Heart left ventricle (tissue), 16 donors: ENCODE results near the gene RNF130. TPM values are rescaled to one million over a fixed set of nuclear protein-coding genes. Genes with fewer than 3 reads are reported as not detected.

Experiments used
- ATAC-seq, 4 donors: fragments of 200-7000 bp; cut with Tn5 transposase; one replicate each; pipeline ENCODE4 v1.9.1; 2020 to 2022; ENCODE audit warnings: moderate library complexity in 4 of 4, mild to moderate bottlenecking in 3 of 4, moderate number of reproducible peaks in 1 of 4
- DNase-seq, 5 donors: peaks; one replicate each; pipeline ENCODE4 v3.0.0-alpha.2; 2020
- H3K27ac ChIP-seq, 12 donors: fragments of 200-600 bp; sonication (generic) in 4 of 12; one replicate each; pipeline versions ENCODE4 v1.5.0 to v1.8.0; 2016 to 2022; ENCODE audit warnings: mild to moderate bottlenecking in 2 of 12
- H3K27me3 ChIP-seq, 9 donors: fragments of 200-600 bp; sonication (generic) in 2 of 9; one replicate each; pipeline versions ENCODE4 v1.5.1 to v1.8.0; 2016 to 2022; ENCODE audit warnings: mild to moderate bottlenecking in 3 of 9
- H3K36me3 ChIP-seq, 9 donors: fragments of 200-600 bp; sonication (generic) in 2 of 9; one replicate each; pipeline versions ENCODE4 v1.5.0 to v1.8.0; 2018 to 2022; ENCODE audit warnings: mild to moderate bottlenecking in 2 of 9
- H3K4me1 ChIP-seq, 12 donors: fragments of 200-600 bp; sonication (generic) in 4 of 12; one replicate each; pipeline versions ENCODE4 v1.5.0 to v1.8.0; 2016 to 2022; ENCODE audit warnings: mild to moderate bottlenecking in 3 of 12
- H3K4me3 ChIP-seq, 12 donors: fragments of 200-600 bp; sonication (generic) in 4 of 12; one replicate each; pipeline versions ENCODE4 v1.5.0 to v1.8.0; 2017 to 2022; ENCODE audit warnings: mild to moderate bottlenecking in 9 of 12, moderate library complexity in 4 of 12
- H3K9me3 ChIP-seq, 12 donors: fragments of 200-600 bp; sonication (generic) in 4 of 12; one replicate each; pipeline versions ENCODE4 v1.5.0 to v1.8.0; 2016 to 2022; ENCODE audit warnings: mild to moderate bottlenecking in 1 of 12
- POLR2A ChIP-seq, 2 donors: fragments of 450-650 bp; IDR thresholded peaks; one replicate each; pipeline ENCODE4 v1.6.1; 2017; ENCODE audit warnings: antibody characterized with exemption in 2 of 2, mild to moderate bottlenecking in 2 of 2, moderate library complexity in 2 of 2
- WGBS, 4 donors: extraction: QIAGEN DNeasy Blood & Tissue Kit in 2 of 4; methylation state at CpG; one replicate each; pipeline versions ENCODE4 v1.1.5 to v1.1.7; 2013 to 2018; 5-methylcytosine and 5-hydroxymethylcytosine counted together
- intact Hi-C, 10 donors: fragments of 100-400 bp; cut with DNase I; formaldehyde crosslinking; loops; one replicate each; pipeline versions ENCODE4 v1.11.1 to v1.14.2; 2022
- polyA plus RNA-seq, 2 donors: library from polyadenylated mRNA; stranded (reverse); fragments of 200-250 nt; gene quantifications; one replicate each; pipeline ENCODE4 v1.2.3, GENCODE V29; 2013
- total RNA-seq, 9 donors: library from RNA; depleted of rRNA in 2 of 9; stranded (reverse); fragments of >200 nt in 2 of 9; fragmentation: NEBNext Ultra II Directional in 3 of 9; extraction: Animal tissue kit (Norgen Biotek cat#: 25700) in 3 of 9; gene quantifications; one replicate each; pipeline versions ENCODE4 v1.1.0 to v1.2.4, GENCODE V29; 2016 to 2023
- TF ChIP-seq, protein P1 (sequence below), 12 donors: fragments of 200-600 bp; sonication (generic) in 4 of 12; IDR thresholded peaks; one replicate each; pipeline versions ENCODE4 v1.5.0 to v1.8.0; 2018 to 2022; ENCODE audit warnings: antibody characterized with exemption in 12 of 12, mild to moderate bottlenecking in 5 of 12
- donor health status: ischemic (EF 13 %, LVEDD 7.1; RV severe dilation, severe dysfunction).
- donor health status: healthy with polysubstance abuse.
- donor health status: DM: no; HTN: yes; CAD: no.
- donor health status: DM: no; HTN: no; CAD: no.
- donor health status: ischemic (EF 25% LVEDD 6.9; RV normal size, moderate dysfunction).
- donor health status: ischemic (EF 25% LVEDD 5.7; RV mildly dilated, moderate dysfunction).
- donor health status: healthy.
- donor health status: DM: yes; HTN: yes; CAD: no.
- donor health status: ischemic (EF 35%, LVEDD 5.7; RV mildly dilated, moderate dysfunction).
- donor health status: nonischemic (EF 11% LVEDD 7.7; RV severe dilation, severe dysfunction).
- donor health status: DM: yes; HTN: yes; CAD: no.
- donor health status: PGD.
- donor health status: ischemic (EF 29% LVEDD 5.4; RV normal size, mild dysfunction).
- donor health status: nonischemic (EF 23%, LVEDD 6.1; RV moderate dilation, normal function).

RNF130 gene
- total and polyA plus RNA-seq, 11 donors, result 26.3 to 76.2 (median 38.7) TPM

- Histone ChIP-seq H3K4me3 (no peak overlapping the region), H3K27ac (peak overlapping the region in 1 of 12 donors; percentile 3), H3K4me1 (peaks cover 0 to 37% (median 9%) of the 10 kb centered on the region in 12 donors), H3K9me3 (no peaks in the 10 kb centered on the region), H3K36me3 (peaks cover 0 to 8% (median 0%) of the 10 kb centered on the region in 9 donors), H3K27me3 (no peaks in the 10 kb centered on the region)
- ATAC-seq (peak in 3 of 4 donors; percentile 10 to 34 (median 32)), DNase-seq (no peak)
- WGBS, 4 donors, result 87 to 94% (median 91%) methylated on average over 15 of the region's 15 CpGs
- intact Hi-C loops, result no loop called here
- TF ChIP-seq, protein P1, sequence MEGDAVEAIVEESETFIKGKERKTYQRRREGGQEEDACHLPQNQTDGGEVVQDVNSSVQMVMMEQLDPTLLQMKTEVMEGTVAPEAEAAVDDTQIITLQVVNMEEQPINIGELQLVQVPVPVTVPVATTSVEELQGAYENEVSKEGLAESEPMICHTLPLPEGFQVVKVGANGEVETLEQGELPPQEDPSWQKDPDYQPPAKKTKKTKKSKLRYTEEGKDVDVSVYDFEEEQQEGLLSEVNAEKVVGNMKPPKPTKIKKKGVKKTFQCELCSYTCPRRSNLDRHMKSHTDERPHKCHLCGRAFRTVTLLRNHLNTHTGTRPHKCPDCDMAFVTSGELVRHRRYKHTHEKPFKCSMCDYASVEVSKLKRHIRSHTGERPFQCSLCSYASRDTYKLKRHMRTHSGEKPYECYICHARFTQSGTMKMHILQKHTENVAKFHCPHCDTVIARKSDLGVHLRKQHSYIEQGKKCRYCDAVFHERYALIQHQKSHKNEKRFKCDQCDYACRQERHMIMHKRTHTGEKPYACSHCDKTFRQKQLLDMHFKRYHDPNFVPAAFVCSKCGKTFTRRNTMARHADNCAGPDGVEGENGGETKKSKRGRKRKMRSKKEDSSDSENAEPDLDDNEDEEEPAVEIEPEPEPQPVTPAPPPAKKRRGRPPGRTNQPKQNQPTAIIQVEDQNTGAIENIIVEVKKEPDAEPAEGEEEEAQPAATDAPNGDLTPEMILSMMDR (IDR thresholded peaks at IDR 0.05), result no peak
- TF ChIP-seq POLR2A (IDR thresholded peaks at IDR 0.05), result no peak
These were observed 44.0 kb downstream of the RNF130 start for GRCh38 chr5:180027459-180028089.

- ATAC-seq (peak in 3 of 4 donors; percentile 37 to 49 (median 41)), DNase-seq (no peak)
- H3K36me3 ChIP-seq, result peaks cover 0 to 8% (median 0%) of the 10 kb centered on the region in 9 donors
- TF ChIP-seq POLR2A (IDR thresholded peaks at IDR 0.05), result no peak
- TF ChIP-seq, protein P1 (IDR thresholded peaks at IDR 0.05), result no peak
- H3K4me1 ChIP-seq, result peaks cover 0 to 37% (median 9%) of the 10 kb centered on the region in 12 donors
- intact Hi-C loops, result no loop called here
- H3K9me3 ChIP-seq, result no peaks in the 10 kb centered on the region
- H3K27me3 ChIP-seq, result no peaks in the 10 kb centered on the region
- no peak overlapping the region for H3K4me3 ChIP-seq
- peak overlapping the region in 7 of 12 donors; percentile 1 to 50 (median 12) for H3K27ac ChIP-seq
- WGBS, 4 donors, result 67 to 87% (median 69%) methylated on average over 5 of the region's 5 CpGs
These were observed 44.7 kb downstream of the RNF130 start for GRCh38 chr5:180026734-180027458.

GRCh38 chr5:180026320-180026719 lies 45.2 kb downstream of the RNF130 start:
- DNase-seq (peak in 3 of 5 donors; percentile 30 to 61 (median 38)), ATAC-seq (peak; percentile 84 to 95 (median 93))
- no peak for TF ChIP-seq POLR2A (IDR thresholded peaks at IDR 0.05)
- TF ChIP-seq, protein P1 (IDR thresholded peaks at IDR 0.05), result no peak
- intact Hi-C loops, result no loop called here
- no peak overlapping the region for H3K4me3 ChIP-seq
- H3K27me3 ChIP-seq, result no peaks in the 10 kb centered on the region
- H3K36me3 ChIP-seq, result peaks cover 0 to 8% (median 0%) of the 10 kb centered on the region in 9 donors
- peak overlapping the region in 5 of 12 donors; percentile 1 to 50 (median 12) for H3K27ac ChIP-seq
- 26 to 38% (median 31%) methylated on average over 4 of the region's 4 CpGs for WGBS, 4 donors
- H3K4me1 ChIP-seq, result peaks cover 0 to 37% (median 9%) of the 10 kb centered on the region in 12 donors
- H3K9me3 ChIP-seq, result no peaks in the 10 kb centered on the region

DNA sequence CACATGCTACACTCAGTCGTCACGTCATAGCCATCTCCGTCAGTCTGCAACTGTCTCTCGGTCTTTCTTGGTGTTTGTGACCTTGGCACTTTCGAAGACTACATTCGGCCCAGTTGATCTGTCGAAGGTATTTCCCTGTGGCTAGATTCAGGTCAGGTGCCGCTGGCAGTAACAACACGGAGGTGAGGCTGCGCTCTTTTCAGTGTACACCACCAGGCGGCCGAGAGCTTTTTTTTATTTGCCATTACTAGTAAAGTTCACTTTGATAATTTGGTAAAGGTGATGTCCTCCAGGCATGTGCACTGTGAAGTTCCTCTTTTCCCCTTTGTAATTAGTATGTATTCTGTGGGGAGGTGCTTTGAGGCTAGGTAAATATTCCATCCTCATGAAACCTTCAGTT lies 49.7 kb downstream of the RNF130 start:
- intact Hi-C loops, result no loop called here
- H3K27me3 ChIP-seq, result no peaks in the 10 kb centered on the region
- TF ChIP-seq, protein P1 (IDR thresholded peaks at IDR 0.05), result no peak
- no peak for TF ChIP-seq POLR2A (IDR thresholded peaks at IDR 0.05)
- peaks cover 0 to 29% (median 7%) of the 10 kb centered on the region in 12 donors for H3K4me1 ChIP-seq
- no peak overlapping the region for H3K4me3 ChIP-seq
- H3K36me3 ChIP-seq, result peaks cover 0 to 8% (median 0%) of the 10 kb centered on the region in 9 donors
- peaks cover 0 to 3% (median 0%) of the 10 kb centered on the region in 12 donors for H3K9me3 ChIP-seq
- WGBS, 4 donors, result 93 to 96% (median 94%) methylated on average over 12 of the region's 12 CpGs
- H3K27ac ChIP-seq, result no peak overlapping the region
- ATAC-seq, result no peak
- no peak for DNase-seq
